ENCODE data around the gene PIGQ.

- TF ChIP-seq CTCF (IDR thresholded peaks at IDR 0.05; ENCODE audit: low read depth, low read length) (no peak), EZH2phosphoT487 (IDR thresholded peaks at IDR 0.05; ENCODE audit: low read depth) (no peak)
Observed at GRCh38 chr16:580141-580945, 10.6 kb downstream of the PIGQ start.
